GM18861 (cell line): ENCODE measurements around the gene TSPAN3.
A peak's percentile ranks its signal among the peaks of the same experiment; 100 is the strongest.

ENCODE experiments used
- ATAC-seq: cut with Tn5 transposase; IDR thresholded peaks from one replicate; pipeline ENCODE4 v1.9.1; 2021; ENCODE audit not compliant: unreplicated experiment

Gene TSPAN3

DNA sequence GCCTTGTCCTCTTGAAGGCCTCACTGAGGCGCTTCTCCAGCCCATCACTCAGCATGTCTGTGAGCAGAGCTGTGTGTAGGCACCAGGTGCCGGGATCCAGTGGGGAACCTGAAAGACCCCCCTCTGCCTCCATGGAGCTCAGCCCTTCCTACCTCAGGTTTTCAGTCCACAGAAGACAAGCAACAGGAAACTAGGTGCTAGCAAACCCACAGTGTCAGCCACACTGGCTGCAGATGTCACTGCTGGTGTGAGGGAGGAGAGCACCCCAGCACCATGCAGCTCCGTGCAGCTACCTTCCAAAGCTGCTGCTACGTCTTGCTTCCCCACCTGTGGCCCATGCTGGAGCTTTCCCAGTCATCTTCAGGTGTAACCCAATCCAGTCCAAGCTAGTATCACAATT lies 58.0 kb downstream of the TSPAN3 start:
- ATAC-seq: no peak

- ATAC-seq: no peak
Measured at GRCh38 chr15:77012117-77012712, 58.7 kb downstream of the TSPAN3 start.

- ATAC-seq: no peak
Measured at GRCh38 chr15:77010857-77011256, 60.1 kb downstream of the TSPAN3 start.

- ATAC-seq: no peak
Measured at GRCh38 chr15:77010312-77010686, 60.6 kb downstream of the TSPAN3 start.

- ATAC-seq: no peak
Measured at GRCh38 chr15:77009646-77010311, 61.1 kb downstream of the TSPAN3 start.

DNA sequence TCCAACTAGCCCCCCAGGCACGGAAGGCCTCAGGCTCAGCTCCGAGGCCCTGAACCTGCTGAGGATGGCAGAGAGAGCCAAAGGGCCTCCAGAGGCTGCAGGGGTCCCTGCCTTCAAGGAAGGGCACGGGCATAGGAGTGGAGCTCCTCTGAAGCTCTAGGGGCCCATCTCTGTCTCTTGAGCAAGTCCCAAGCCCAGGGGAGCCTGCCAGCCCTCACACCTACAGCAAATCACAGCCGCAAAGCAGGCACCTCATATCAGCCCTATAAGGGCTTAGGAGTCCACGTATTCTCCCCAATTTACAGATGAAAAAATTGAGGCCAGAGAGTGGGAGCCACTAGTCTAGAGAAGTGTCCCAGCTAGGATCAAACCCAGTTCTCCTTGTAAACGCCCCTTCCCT lies 61.7 kb downstream of the TSPAN3 start:
- ATAC-seq: no peak

DNA sequence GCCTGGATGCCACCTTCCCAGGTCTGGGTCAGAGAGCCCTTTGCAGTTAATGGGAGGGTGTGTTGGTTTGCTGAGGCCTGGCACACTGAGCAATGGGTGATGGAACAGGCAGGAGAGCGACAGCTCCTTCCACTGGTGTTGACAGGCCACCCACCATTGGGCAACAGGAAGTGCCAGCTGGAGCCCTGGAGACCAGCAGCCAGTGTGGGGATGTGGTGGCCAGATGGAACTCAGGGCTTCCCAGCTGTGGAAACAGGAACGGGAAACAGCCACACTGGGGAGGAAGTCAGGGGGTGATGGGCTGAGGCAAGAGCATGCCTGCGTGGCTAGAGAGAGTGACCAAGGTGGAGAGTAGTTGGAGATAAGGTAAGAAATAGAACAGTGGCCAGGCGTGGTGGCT lies 66.7 kb downstream of the TSPAN3 start:
- no peak for ATAC-seq

DNA sequence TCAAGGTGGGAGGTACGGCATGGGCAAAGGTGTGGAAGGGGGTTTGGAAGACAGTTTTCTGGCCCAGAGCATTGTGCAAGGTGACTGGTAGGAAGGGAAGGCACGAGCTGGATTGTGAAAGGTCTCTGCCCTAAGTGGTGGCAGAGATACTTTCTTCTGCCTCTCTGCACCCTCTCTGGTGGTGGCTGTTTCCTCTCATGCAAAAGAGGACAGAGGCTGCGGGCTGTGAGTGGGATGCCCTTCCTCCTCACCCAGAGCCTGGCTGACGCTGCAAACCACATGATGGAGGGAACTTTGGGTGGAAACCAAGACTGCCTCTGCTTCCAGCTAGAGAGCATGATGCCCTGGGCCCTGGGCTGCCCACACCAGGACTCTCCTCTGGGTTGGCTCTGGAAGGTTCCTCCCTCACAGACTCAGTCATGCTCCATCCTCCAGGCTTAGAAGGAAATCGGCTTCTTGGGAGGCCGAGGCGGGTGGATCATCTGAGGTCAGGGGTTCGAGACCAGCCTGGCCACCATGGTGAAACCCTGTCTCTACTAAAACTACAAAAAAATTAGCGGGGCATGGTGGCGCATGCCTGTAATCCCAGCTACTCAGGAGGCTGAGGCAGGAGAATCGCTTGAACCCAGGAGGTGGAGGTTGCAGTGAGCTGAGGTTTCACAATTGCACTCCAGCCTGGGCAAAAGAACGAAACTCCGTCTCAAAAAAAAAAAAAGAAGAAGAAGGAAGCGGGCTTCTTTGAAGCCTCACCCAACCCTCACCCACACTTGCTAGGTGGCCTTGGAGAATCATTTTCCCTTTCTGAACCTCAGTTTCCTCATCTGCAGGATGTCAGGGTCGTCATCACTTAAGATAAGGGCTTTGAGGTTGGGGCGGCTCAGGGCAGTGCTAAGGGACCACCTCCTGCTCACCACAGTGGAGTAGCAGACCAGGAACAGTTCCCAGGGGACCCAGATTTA lies 67.7 kb downstream of the TSPAN3 start:
- peak; percentile 58 for ATAC-seq

DNA sequence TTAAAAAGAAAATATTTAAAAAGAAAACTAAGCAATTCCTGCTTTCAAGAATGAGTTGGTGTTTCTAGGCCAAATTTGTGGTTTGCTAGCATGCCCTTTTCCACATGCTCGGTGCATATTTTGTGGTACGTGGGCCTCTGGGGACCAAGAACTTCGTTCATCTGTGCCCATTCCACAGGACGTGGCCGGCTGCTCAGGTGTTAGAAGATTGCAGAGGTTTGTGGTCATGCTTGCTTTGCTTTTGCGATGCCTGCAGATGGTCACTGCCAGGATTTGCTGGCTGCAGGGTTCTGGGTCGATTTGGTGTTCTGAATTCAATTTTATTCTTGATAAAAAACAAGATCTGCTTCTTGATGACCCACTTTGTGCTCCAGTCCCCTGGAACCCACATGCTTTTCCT lies 68.5 kb downstream of the TSPAN3 start:
- ATAC-seq: no peak

GRCh38 chr15:77001966-77002365 lies 68.9 kb downstream of the TSPAN3 start:
- no peak for ATAC-seq

DNA sequence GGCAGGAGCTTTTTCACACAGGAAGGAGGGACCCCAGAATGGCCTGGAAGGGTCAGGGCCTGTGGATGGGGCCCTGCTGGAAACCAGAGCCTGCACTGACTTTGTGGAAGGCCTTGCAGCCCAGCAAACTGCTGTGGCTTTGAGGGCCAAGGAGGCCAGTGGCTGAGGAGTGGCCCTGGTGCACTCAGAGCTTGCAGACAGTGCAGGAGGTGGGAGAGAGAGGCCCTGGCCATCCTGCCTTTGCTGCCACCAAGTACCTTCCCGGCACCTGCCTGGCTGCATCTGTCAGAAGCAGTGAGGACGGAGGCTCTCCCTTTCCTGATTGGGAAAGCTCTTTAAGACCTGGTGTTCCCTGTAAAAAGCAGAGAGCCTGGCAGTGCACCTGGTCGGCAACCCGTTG lies 69.6 kb downstream of the TSPAN3 start:
- ATAC-seq: no peak

DNA sequence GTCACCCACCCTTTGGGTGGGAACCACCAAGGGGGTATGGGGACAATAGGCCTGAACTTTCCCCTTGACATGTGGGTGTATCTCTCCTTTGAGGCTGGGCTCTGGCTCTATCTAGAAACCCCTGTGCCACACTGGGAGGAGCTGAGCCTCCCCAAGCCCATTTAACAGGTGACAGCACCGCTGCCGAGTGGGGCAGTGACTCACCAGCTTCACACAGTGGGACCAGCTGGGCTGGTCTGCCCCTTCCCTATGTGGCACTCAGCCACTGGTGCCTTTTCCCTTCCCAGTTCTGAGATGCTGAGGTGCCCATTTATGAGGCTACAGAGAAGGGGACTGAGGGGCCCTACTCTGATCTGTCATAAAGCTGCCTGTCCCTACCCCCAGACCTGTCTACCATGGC lies 70.9 kb downstream of the TSPAN3 start:
- no peak for ATAC-seq

DNA sequence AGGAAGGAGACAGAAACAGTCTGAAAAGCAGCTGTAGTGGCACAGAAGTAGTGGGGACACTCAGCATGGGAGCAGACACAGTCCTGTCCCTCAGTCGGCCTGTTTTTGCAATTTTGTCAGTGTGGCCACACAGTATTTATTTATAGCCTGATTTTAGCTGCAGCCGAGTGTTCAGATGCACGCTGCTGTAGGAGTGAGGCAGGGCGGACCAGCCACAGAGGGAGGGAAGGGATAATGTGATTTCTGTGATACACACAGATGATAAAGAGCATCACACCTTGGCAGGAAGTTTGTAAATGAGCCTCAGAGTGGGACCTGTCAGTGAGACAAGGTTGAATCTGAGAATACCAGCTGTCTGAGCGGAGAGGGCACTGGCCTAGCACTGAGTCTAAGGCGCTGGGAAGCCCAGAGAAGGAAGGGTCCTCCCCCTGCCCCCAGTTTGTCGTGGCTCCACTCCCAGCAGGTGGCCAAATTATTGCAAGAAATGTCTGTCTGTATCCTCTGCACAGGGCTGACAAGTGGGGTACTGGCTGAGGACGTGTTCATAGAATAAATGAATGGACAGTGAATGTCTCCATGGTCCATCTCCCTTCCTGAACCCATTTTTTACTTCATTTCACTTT lies 72.1 kb downstream of the TSPAN3 start:
- no peak for ATAC-seq

GRCh38 chr15:76996526-76997401 lies 74.1 kb downstream of the TSPAN3 start:
- no peak for ATAC-seq

- ATAC-seq: no peak
Measured at GRCh38 chr15:76996076-76996525, 74.8 kb downstream of the TSPAN3 start.

DNA sequence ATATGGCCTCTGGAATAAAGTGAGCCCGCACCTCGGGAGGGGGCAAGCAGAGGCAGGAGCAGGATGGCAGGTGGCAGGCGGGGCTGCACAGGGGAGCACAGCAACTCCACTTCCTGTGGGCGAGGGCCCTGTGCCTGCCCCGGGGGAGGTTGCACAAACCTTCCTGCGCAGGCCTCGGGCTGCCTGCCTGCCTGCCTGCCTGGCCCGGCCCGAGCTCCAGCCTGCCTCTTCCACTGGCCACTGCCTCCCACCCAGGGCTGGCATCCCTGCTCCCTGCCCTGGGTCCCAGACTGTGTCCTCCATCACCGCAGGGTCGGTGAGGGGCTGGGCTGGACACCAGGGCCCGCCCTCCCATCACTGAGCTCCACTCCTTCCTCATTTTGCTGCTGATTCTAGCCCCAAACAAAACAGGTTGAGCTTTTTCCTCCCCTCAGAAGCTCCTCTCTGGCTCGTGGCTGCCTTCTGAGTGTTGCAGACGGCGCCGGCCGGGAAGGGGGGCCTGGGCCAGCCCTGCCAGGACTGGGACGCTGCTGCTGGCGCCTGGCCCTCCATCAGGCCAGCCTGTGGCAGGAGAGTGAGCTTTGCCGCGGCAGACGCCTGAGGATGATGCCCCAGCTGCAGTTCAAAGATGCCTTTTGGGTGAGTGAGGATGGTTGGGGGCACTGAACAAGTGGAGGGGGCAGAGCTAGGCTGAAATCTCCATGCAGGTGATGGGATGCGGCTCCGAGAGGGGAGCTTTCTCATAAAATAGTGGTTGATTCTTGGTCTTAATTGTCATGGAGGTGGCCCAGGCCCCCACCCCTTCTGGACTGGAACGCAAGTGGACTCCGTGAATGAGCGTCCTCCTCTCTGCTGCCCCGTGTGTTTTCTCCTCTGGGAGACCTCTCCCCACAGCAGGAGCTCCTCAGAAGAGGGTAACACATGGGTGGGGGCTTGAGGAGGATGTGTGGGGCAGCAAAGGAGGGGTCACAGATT lies 75.7 kb downstream of the TSPAN3 start, which contains the start of gene PSTPIP1:
Gene PSTPIP1, plus strand, starts transcription at position 156 of the 975 bp plus-strand sequence. Its CDS starts 448 bp downstream, at position 604.
- ATAC-seq: peak; percentile 39

GRCh38 chr15:76994496-76994895 lies 76.4 kb downstream of the TSPAN3 start:
- ATAC-seq: no peak

GRCh38 chr15:76994001-76994400 lies 76.9 kb downstream of the TSPAN3 start:
- no peak for ATAC-seq

DNA sequence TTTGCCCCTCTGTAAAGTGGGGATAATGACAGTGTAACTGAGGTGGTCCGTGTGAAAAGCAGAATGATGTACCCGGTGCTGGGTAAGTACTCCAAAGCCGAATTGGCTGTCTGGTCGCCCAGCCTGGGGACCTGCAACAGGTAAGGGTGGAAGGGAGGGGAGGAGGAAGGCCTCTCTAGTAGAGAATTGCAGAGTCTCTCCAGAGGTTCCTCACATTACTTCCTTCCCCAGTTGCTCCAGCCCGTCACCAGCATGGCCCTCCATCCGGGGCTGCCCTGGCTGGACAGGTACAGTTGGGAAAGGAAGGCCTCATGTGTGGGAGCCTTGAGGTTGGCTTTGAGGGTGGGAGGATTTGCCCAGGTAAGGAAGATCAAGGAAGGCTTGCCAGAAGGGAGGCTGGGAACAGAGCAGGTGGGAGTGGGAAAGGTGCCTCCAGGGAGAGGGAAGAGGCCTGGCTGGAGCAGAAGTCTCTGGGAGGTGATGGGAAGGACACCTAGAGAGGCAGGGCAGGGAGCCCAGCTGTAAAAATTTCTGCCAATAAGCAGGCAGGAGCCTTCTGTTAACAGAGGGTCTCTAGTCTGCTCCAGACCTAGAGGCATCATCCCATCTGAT lies 77.7 kb downstream of the TSPAN3 start:
- ATAC-seq: no peak
